Large intestine (tissue), 3 donors: ENCODE measurements around the gene SNAPC3. TPM values are rescaled to one million over a fixed set of nuclear protein-coding genes. Genes with fewer than 3 reads are reported as not detected.

Experiments used
- DNase-seq, 2 donors: peaks; one replicate each; pipeline versions ENCODE4 v3.0.0 to v3.0.0-alpha.2; 2013
- H3K27ac ChIP-seq: one replicate; pipeline ENCODE4 v1.5.1; 2013; ENCODE audit warnings: low read length
- H3K27me3 ChIP-seq: 2 replicates; pipeline ENCODE4 v1.6.1; 2013; ENCODE audit warnings: low read length; ENCODE audit not compliant: control insufficient read depth, insufficient read depth
- H3K36me3 ChIP-seq: 2 replicates; pipeline ENCODE4 v1.6.1; 2013; ENCODE audit warnings: low read length; ENCODE audit not compliant: control insufficient read depth, insufficient read depth
- H3K4me1 ChIP-seq: one replicate; pipeline ENCODE4 v1.6.1; 2013; ENCODE audit warnings: low read length; ENCODE audit not compliant: control insufficient read depth, insufficient read depth
- H3K4me3 ChIP-seq: one replicate; pipeline ENCODE4 v1.5.1; 2013; ENCODE audit warnings: low read length
- H3K9me3 ChIP-seq: one replicate; pipeline ENCODE4 v1.6.1; 2013; ENCODE audit warnings: mild to moderate bottlenecking, low read depth, low read length, moderate library complexity; ENCODE audit not compliant: control insufficient read depth
- WGBS: methylation state at CpG from one replicate; pipeline ENCODE4 v1.1.5; 2013; ENCODE audit warnings: low lambda C conversion rate; ENCODE audit not compliant: insufficient coverage; 5-methylcytosine and 5-hydroxymethylcytosine counted together
- polyA plus RNA-seq: library from polyadenylated mRNA; unstranded; fragments of 120-200 nt; gene quantifications from one replicate; pipeline ENCODE4 v1.2.1, GENCODE V29; 2013

Gene SNAPC3
- polyA plus RNA-seq, 1 donor: 39.4 TPM

GRCh38 chr9:15389173-15389572 lies 33.5 kb upstream of the SNAPC3 start:
- Histone ChIP-seq H3K27me3 (no peaks in the 10 kb centered on the region), H3K4me3 (no peak overlapping the region), H3K36me3 (no peaks in the 10 kb centered on the region), H3K27ac (peak overlapping the region; percentile 88), H3K4me1 (peaks cover 51% of the 10 kb centered on the region), H3K9me3 (no peaks in the 10 kb centered on the region)
- peak in 1 of 2 donors; percentile 27 for DNase-seq

- H3K27ac ChIP-seq: peak overlapping the region; percentile 88
- 39% methylated on average over 2 of the region's 4 CpGs for WGBS
- no peaks in the 10 kb centered on the region for H3K27me3 ChIP-seq
- no peaks in the 10 kb centered on the region for H3K9me3 ChIP-seq
- peaks cover 51% of the 10 kb centered on the region for H3K4me1 ChIP-seq
- peak; percentile 36 to 79 for DNase-seq
- H3K4me3 ChIP-seq: no peak overlapping the region
- H3K36me3 ChIP-seq: no peaks in the 10 kb centered on the region
These were observed 33.0 kb upstream of the SNAPC3 start for GRCh38 chr9:15389631-15390030.

- H3K9me3 ChIP-seq: no peaks in the 10 kb centered on the region
- no peaks in the 10 kb centered on the region for H3K27me3 ChIP-seq
- no peak overlapping the region for H3K4me3 ChIP-seq
- H3K27ac ChIP-seq: peak overlapping the region; percentile 88
- WGBS: no CpG with 5 or more reads among the region's 2 CpGs
- H3K36me3 ChIP-seq: no peaks in the 10 kb centered on the region
- DNase-seq: peak; percentile 86 to 94
- peaks cover 51% of the 10 kb centered on the region for H3K4me1 ChIP-seq
These were observed 32.5 kb upstream of the SNAPC3 start for GRCh38 chr9:15390201-15390600.

GRCh38 chr9:15392363-15392762 lies 30.3 kb upstream of the SNAPC3 start:
- H3K27ac ChIP-seq: peak overlapping the region; percentile 88
- no peak overlapping the region for H3K4me3 ChIP-seq
- no peak for DNase-seq
- H3K9me3 ChIP-seq: no peaks in the 10 kb centered on the region
- no CpG with 5 or more reads among the region's 5 CpGs for WGBS
- H3K4me1 ChIP-seq: peaks cover 50% of the 10 kb centered on the region
- no peaks in the 10 kb centered on the region for H3K36me3 ChIP-seq
- no peaks in the 10 kb centered on the region for H3K27me3 ChIP-seq

DNA sequence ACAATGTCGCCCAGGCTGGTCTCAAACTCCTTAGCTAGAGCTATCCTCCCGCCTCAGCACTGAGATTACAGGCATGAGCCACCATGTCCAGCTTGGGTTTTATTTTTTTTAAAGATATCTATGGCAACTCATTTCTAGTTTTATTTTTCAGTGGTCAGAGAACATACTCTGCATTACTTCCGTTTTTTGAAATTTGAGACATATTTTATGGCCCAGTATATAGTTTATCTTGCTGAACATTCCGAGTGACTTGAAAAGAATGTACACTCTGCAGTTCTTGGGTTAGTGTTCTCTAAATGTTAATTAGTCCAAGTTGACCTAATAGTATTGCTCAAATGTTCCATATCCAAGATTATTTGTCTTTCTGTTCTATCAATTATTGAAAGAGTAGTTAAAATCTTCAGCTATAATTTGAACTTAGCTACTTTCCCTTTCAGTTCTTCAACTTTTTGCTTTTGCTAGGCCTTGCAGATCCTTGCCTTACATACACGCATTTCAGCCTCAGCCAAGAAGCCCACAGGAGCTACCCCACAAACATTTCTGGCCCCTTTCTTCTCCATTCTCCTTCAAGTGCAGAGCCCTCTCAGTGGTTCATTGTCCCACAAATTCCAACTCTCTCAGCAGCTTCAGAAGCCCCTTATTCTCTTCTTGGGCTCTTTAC lies 22.3 kb upstream of the SNAPC3 start:
- DNase-seq: peak; percentile 48 to 79
- WGBS: 22% methylated on average over 3 of the region's 5 CpGs
- H3K27ac ChIP-seq: peak overlapping the region; percentile 72
- H3K27me3 ChIP-seq: no peaks in the 10 kb centered on the region
- peaks cover 1% of the 10 kb centered on the region for H3K9me3 ChIP-seq
- no peak overlapping the region for H3K4me3 ChIP-seq
- no peaks in the 10 kb centered on the region for H3K36me3 ChIP-seq
- peaks cover 14% of the 10 kb centered on the region for H3K4me1 ChIP-seq

DNA sequence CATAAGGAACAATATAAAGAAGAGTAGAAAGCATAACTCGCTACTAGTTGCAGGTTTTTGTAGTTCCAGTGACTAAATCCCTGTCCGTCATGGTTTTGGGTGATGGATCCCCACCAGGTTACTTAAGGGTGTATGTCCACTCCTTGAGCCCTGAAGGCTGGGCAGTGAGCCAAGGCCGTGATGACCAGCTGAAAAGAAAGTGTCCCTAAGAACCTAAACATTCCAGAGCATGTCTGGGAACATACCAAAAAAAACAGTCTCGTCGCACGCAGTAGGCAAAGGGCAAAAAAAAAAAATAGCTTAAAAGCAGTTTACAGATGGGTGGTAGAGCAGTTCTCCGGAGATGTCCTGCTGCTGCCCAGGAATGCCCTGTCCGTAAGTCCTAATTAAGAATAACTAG lies 21.4 kb upstream of the SNAPC3 start:
- Histone ChIP-seq H3K36me3 (no peaks in the 10 kb centered on the region), H3K27me3 (no peaks in the 10 kb centered on the region), H3K4me1 (peaks cover 14% of the 10 kb centered on the region), H3K9me3 (peaks cover 5% of the 10 kb centered on the region), H3K27ac (peak overlapping the region; percentile 72), H3K4me3 (no peak overlapping the region)
- WGBS: no CpG with 5 or more reads among the region's 8 CpGs
- no peak for DNase-seq

- H3K27ac ChIP-seq: no peak overlapping the region
- peaks cover 5% of the 10 kb centered on the region for H3K9me3 ChIP-seq
- no peaks in the 10 kb centered on the region for H3K36me3 ChIP-seq
- H3K27me3 ChIP-seq: no peaks in the 10 kb centered on the region
- H3K4me1 ChIP-seq: peaks cover 14% of the 10 kb centered on the region
- DNase-seq: peak; percentile 14 to 39
- no CpG with 5 or more reads among the region's 4 CpGs for WGBS
- no peak overlapping the region for H3K4me3 ChIP-seq
These were observed 19.5 kb upstream of the SNAPC3 start for GRCh38 chr9:15403155-15403554.

DNA sequence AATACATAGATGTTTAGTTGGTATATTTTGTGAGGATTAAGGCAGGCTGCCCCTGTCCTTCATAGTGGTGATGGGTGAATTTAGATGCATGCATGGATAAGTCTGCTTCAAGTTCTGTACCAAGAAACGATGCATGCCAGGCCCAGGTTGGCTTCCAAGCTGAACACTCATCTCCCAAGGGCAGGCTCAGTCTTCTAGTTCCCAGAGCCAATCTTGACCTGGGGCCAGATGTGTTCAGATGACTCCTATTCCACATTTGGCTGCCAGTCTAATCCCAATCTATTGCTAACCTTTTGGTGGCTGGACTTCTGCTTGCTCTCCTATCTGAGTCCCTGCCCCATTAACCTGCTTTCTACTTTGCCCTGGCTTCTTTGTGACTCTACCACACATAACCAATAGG lies 18.5 kb upstream of the SNAPC3 start:
- peaks cover 5% of the 10 kb centered on the region for H3K9me3 ChIP-seq
- whole genome bisulfite sequencing: no CpG with 5 or more reads among the region's 1 CpG
- no peak overlapping the region for H3K4me3 ChIP-seq
- no peak for DNase-seq
- no peak overlapping the region for H3K27ac ChIP-seq
- peaks cover 14% of the 10 kb centered on the region for H3K4me1 ChIP-seq
- H3K27me3 ChIP-seq: no peaks in the 10 kb centered on the region
- H3K36me3 ChIP-seq: no peaks in the 10 kb centered on the region

DNA sequence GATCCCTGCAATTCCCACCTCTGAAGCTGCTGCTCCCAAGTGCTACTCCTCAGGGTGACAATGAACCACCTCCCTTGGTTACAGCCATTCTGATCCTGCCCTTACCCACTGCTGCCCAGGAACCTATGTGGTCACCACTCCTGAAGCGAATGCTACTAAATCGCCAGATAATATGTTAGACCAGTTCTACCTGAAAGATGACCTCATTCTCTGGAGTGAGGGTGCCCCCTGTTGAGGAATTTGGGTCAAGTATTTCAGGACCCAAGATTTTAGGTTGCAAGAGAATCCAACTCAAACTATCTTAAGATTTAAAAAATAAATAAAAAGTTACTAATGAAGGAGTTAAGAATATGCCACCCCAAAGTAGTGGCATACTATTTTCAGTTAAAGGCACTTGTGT lies 5.8 kb upstream of the SNAPC3 start:
- peaks cover under 1% of the 10 kb centered on the region for H3K4me1 ChIP-seq
- H3K27ac ChIP-seq: no peak overlapping the region
- no peaks in the 10 kb centered on the region for H3K36me3 ChIP-seq
- no CpG with 5 or more reads among the region's 2 CpGs for WGBS
- peaks cover 5% of the 10 kb centered on the region for H3K9me3 ChIP-seq
- peak; percentile 31 to 62 for DNase-seq
- H3K27me3 ChIP-seq: no peaks in the 10 kb centered on the region
- H3K4me3 ChIP-seq: no peak overlapping the region

DNA sequence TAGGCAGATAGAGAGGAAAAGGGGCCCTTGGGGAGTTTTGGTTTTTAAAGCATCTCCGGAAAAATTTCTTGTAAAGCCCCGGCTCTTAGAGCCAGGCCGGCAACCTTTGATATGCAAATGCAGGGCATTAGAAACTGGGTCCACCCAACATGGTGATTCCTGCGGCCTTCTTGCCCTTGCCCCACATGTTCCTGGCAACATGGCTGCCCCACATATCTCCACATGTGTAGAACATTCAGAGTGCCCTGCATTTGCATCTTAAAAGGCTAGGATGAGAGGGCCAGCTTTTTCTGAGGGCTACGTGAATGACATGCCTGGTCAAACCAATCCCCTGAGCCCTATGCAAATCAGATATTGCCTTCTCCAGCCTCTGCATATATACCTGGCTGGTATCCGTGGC lies 5.0 kb upstream of the SNAPC3 start:
- DNase-seq: no peak
- no peak overlapping the region for H3K4me3 ChIP-seq
- WGBS: 83% methylated on average over 1 of the region's 6 CpGs
- no peaks in the 10 kb centered on the region for H3K36me3 ChIP-seq
- no peak overlapping the region for H3K27ac ChIP-seq
- H3K4me1 ChIP-seq: peaks cover 4% of the 10 kb centered on the region
- no peaks in the 10 kb centered on the region for H3K27me3 ChIP-seq
- peaks cover 5% of the 10 kb centered on the region for H3K9me3 ChIP-seq

- Histone ChIP-seq H3K4me1 (peaks cover 4% of the 10 kb centered on the region), H3K27me3 (no peaks in the 10 kb centered on the region)
- WGBS: 85% methylated on average over 2 of the region's 5 CpGs
These were observed 1.9 kb upstream of the SNAPC3 start for GRCh38 chr9:15420796-15421195.

More at GRCh38 chr9:15420796-15421195, 1.9 kb upstream of the SNAPC3 start:
- DNase-seq: no peak
- peaks cover 4% of the 10 kb centered on the region for H3K9me3 ChIP-seq
- no peak overlapping the region for H3K27ac ChIP-seq
- H3K4me3 ChIP-seq: no peak overlapping the region
- peaks cover 8% of the 10 kb centered on the region for H3K36me3 ChIP-seq
